AG04449 (cell line): ENCODE results near the gene GLUD1.
"Not testable (repeated sequence)": the region's sequence is repeated elsewhere in the genome, so short reads cannot be mapped to it uniquely, and the experiment has no call there.

Experiments
- CTCF ChIA-PET: fragments of 350-600 bp; formaldehyde crosslinking; extraction: SDS; loops from one replicate; lab custom pipeline; 2021; ENCODE audit warnings: antibody characterized with exemption; lab: Yijun Ruan, JAX
- POLR2A ChIA-PET: fragments of 400-600, 350-600 bp; formaldehyde crosslinking; extraction: SDS; loops from one replicate; lab custom pipeline; 2020; ENCODE audit warnings: antibody characterized with exemption, inconsistent platforms; lab: Yijun Ruan, JAX
- DNase-seq: peaks from one replicate; pipeline ENCODE4 v3.0.0-alpha.2; 2010; ENCODE audit warnings: low read depth, low spot score
- H3K4me3 ChIP-seq: 2 replicates; pipeline ENCODE4 v1.5.1; 2011; ENCODE audit warnings: low read depth, mild to moderate bottlenecking, control low read depth, low read length
- CTCF ChIP-seq: IDR thresholded peaks from one replicate; pipeline ENCODE4 v1.5.1; 2011; ENCODE audit warnings: mild to moderate bottlenecking, moderate library complexity, low read length, control low read depth, inconsistent platforms; ENCODE audit not compliant: insufficient read depth; ENCODE audit errors: missing control alignments

GLUD1 gene

GRCh38 chr10:87105446-87106124 is 10.9 kb upstream of the GLUD1 start:
- no peak overlapping the region for H3K4me3 ChIP-seq
- TF ChIP-seq CTCF, result no peak
- ChIA-PET POLR2A (no interaction called here), CTCF (no interaction called here)
- DNase-seq, result no peak

GRCh38 chr10:87104727-87105126 is 10.1 kb upstream of the GLUD1 start:
- POLR2A ChIA-PET, DNase-seq, H3K4me3 ChIP-seq, CTCF ChIA-PET: not testable (repeated sequence)

- CTCF ChIA-PET, result no interaction called here
- no peak overlapping the region for H3K4me3 ChIP-seq
- no peak for TF ChIP-seq CTCF
- no peak for DNase-seq
- POLR2A ChIA-PET, result no interaction called here
These were observed 7.4 kb upstream of the GLUD1 start for GRCh38 chr10:87101996-87102395.

- TF ChIP-seq CTCF, result no peak
- ChIA-PET CTCF (interaction anchor here (0.5 to 0.7 kb wide), 2 partner anchors 53 to 159 kb away, joined by 3 read pairs; no protein-coding TSS in a partner anchor), POLR2A (interaction anchor here (0.9 to 1.2 kb wide), 2 partner anchors 11 to 13 kb away, joined by 3 read pairs; no protein-coding TSS in a partner anchor)
- DNase-seq, result no peak
- H3K4me3 ChIP-seq, result peak overlapping the region; percentile 79
These were observed 748 bp upstream of the GLUD1 start for GRCh38 chr10:87095236-87095945.

- H3K4me3 ChIP-seq, result peak overlapping the region; percentile 83
- ChIA-PET CTCF (interaction anchor here (1.1 to 2.7 kb wide), 2 partner anchors 12 to 154 kb away, joined by 3 to 7 read pairs; no protein-coding TSS in a partner anchor), POLR2A (no interaction called here)
- no peak for TF ChIP-seq CTCF
- no peak for DNase-seq
These were observed 841 bp downstream of the GLUD1 start for GRCh38 chr10:87093632-87094372.

GRCh38 chr10:87092861-87093631 is 1.6 kb downstream of the GLUD1 start:
- H3K4me3 ChIP-seq, result peak overlapping the region; percentile 83
- ChIA-PET POLR2A (interaction anchor here (0.7 to 1.1 kb wide), 2 partner anchors 11 to 126 kb away, joined by 3 read pairs; no protein-coding TSS in a partner anchor), CTCF (interaction anchor here (0.8 to 2.7 kb wide), 5 partner anchors 11 to 155 kb away, joined by 3 to 7 read pairs (median 3); no protein-coding TSS in a partner anchor)
- TF ChIP-seq CTCF, result no peak
- no peak for DNase-seq
